ENCODE data around the gene OR2F1. TPM values are rescaled to one million over a fixed set of nuclear protein-coding genes. Genes with fewer than 3 reads are reported as not detected.

OR2F1 gene
- total RNA-seq, 1 donor = 0.09 TPM

- DNase-seq (ENCODE audit: low read depth) = peak; percentile 88
- no peak within 1 kb of the TSS for H3K4me3 ChIP-seq (ENCODE audit: low read depth, low read length)
- TF ChIP-seq, protein P1, sequence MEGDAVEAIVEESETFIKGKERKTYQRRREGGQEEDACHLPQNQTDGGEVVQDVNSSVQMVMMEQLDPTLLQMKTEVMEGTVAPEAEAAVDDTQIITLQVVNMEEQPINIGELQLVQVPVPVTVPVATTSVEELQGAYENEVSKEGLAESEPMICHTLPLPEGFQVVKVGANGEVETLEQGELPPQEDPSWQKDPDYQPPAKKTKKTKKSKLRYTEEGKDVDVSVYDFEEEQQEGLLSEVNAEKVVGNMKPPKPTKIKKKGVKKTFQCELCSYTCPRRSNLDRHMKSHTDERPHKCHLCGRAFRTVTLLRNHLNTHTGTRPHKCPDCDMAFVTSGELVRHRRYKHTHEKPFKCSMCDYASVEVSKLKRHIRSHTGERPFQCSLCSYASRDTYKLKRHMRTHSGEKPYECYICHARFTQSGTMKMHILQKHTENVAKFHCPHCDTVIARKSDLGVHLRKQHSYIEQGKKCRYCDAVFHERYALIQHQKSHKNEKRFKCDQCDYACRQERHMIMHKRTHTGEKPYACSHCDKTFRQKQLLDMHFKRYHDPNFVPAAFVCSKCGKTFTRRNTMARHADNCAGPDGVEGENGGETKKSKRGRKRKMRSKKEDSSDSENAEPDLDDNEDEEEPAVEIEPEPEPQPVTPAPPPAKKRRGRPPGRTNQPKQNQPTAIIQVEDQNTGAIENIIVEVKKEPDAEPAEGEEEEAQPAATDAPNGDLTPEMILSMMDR (IDR thresholded peaks at IDR 0.05; ENCODE audit: insufficient read depth, low read length) = no peak
These were observed 19.9 kb upstream of the OR2F1 start, which contains the start of gene OR2F2 for GRCh38 chr7:143934526-143935325. Gene OR2F2 (plus strand): TSS chr7:143935233. CDS start chr7:143935233, 0 bp downstream.

DNA sequence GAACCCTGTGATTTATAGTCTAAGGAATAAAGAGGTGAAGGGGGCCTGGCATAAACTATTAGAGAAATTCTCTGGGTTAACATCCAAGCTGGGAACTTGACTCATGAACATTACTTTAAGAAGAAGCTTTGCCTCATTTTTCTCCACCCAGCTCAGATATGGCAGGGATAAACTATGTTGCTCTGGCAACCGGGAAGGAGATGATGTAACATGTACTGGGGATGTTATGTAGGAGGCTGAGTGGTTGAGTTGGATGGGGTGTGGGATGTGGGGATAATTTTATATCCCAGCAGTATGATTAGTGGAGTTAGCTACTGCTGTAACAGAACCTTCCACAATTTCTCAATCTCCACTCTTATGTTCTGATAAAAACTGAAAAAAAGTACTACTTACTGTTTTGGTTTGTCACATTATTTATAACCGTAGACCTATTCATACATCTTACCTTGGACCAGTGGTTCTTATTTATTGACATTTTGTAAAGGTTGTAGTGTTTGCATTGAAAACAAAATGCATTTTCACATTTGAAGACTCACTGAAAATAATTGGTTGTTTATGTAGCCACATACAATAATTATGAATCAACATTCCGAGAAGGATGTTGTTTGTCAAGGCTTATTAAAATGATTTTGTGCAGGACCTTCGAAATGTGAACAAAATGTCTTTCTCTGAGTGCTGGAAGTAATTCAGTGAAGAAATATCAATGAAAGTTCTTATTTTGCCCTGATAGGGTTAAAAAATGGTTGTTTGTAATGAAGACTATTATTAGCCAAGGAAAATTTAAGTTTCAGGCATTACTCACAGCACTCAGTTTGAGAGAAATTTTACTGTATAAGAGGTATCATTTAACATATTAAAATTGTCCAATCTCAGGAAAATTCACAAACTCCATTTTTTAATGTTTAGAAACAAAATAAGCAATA, 18.3 kb upstream of the OR2F1 start:
- TF ChIP-seq, protein P1 (IDR thresholded peaks at IDR 0.05; ENCODE audit: insufficient read depth, low read length) = no peak
- DNase-seq (ENCODE audit: low read depth) = peak; percentile 91
- no peak overlapping the region for H3K4me3 ChIP-seq (ENCODE audit: low read depth, low read length)

GRCh38 chr7:143938379-143939243, 16.0 kb upstream of the OR2F1 start:
- no peak for DNase-seq (ENCODE audit: low read depth)
- TF ChIP-seq, protein P1 (IDR thresholded peaks at IDR 0.05; ENCODE audit: insufficient read depth, low read length) = no peak
- no peak overlapping the region for H3K4me3 ChIP-seq (ENCODE audit: low read depth, low read length)

DNA sequence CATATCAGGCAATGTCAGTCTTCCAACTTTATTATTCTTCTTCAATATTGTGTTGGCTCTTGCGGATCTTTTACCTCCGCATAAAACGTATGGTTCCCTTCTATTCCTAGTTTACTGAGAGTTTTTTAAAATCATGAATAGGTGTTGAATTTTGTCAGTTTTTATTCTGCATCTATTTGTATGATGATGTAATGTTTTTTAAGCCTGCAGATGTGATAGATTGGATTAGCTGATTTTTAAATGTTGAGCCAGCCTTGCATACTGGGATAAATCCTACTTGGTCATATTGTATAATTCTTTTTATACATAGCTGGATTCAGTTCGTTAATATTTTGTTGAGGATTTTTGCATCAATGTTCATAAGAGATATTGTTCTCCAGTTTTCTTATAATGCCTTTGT, 9.2 kb upstream of the OR2F1 start:
- DNase-seq (ENCODE audit: low read depth) = no peak
- no peak overlapping the region for H3K4me3 ChIP-seq (ENCODE audit: low read depth, low read length)
- TF ChIP-seq, protein P1 (IDR thresholded peaks at IDR 0.05; ENCODE audit: insufficient read depth, low read length) = no peak

- no peak for DNase-seq (ENCODE audit: low read depth)
- no peak overlapping the region for H3K4me3 ChIP-seq (ENCODE audit: low read depth, low read length)
- TF ChIP-seq, protein P1 (IDR thresholded peaks at IDR 0.05; ENCODE audit: insufficient read depth, low read length) = no peak
These were observed 7.5 kb upstream of the OR2F1 start for GRCh38 chr7:143947111-143947510.

DNA sequence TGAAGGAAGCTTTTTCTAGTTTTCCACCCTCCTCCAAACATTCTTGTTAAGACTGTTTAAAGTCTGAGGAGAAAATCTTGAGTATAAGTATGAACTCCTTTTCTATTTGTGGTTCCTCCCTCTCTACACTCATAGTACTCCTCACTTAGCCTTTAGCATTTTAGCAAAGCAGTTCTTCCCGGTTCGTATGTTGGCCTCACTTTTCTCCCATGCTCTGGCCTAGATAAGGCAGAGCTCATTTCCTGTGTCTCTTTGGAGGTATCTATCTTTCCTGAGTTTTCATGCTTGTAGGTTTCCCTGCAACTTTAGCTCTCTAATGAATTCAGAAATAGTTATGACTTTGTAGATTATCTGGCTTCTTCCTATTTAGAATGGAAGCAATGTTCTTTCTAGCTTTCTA, 5.9 kb upstream of the OR2F1 start:
- TF ChIP-seq, protein P1 (IDR thresholded peaks at IDR 0.05; ENCODE audit: insufficient read depth, low read length) = no peak
- no peak for DNase-seq (ENCODE audit: low read depth)
- no peak overlapping the region for H3K4me3 ChIP-seq (ENCODE audit: low read depth, low read length)

Measured in fibroblast of the aortic adventitia (primary cell).